ENCODE measurements around the gene LGR5. TPM values are rescaled to one million over a fixed set of nuclear protein-coding genes. Genes with fewer than 3 reads are reported as not detected.

LGR5 gene
- total RNA-seq, 1 experiment from 2014 or later: 28.4 TPM

- intact Hi-C loops (cut with micrococcal nuclease; ENCODE audit: unreplicated experiment): no loop called here
- Histone ChIP-seq H3K27me3 (replicated peaks; ENCODE audit: control insufficient read depth, insufficient read depth, low read length) (no peaks in the 10 kb centered on the region), H3K9me3 (no peaks in the 10 kb centered on the region), H3K4me1 (no peaks in the 10 kb centered on the region), H3K4me3 (ENCODE audit: low read depth, low read length) (no peak overlapping the region), H3K36me3 (ENCODE audit: control insufficient read depth, insufficient read depth, low read length) (no peaks in the 10 kb centered on the region)
- peaks cover 23% of the 10 kb centered on the region for H3K9me3 Mint-ChIP-seq (ENCODE audit: unreplicated experiment)
- peaks cover 3% of the 10 kb centered on the region for H3K27me3 Mint-ChIP-seq (ENCODE audit: insufficient read depth, unreplicated experiment)
- CTCF ChIA-PET: no interaction called here
- POLR2A ChIA-PET: no interaction called here
- H3K27ac Mint-ChIP-seq (ENCODE audit: unreplicated experiment): no peak overlapping the region
- H3K4me3 Mint-ChIP-seq (ENCODE audit: unreplicated experiment): no peak overlapping the region
- no peak for TF ChIP-seq CTCF (IDR thresholded peaks at IDR 0.05; ENCODE audit: insufficient read depth in 1 of 2, low read depth in 1 of 2, low read length in 1 of 2, severe bottlenecking in 1 of 2, unreplicated experiment in 1 of 2)
- H3K36me3 Mint-ChIP-seq (ENCODE audit: insufficient read depth, unreplicated experiment): no peaks in the 10 kb centered on the region
- BruUV-seq (replicated peaks): no TSS peak
- H3K4me1 Mint-ChIP-seq (ENCODE audit: low read depth, unreplicated experiment): no peaks in the 10 kb centered on the region
- DNase-seq: no peak
Measured at GRCh38 chr12:71405884-71406283, 33.7 kb upstream of the LGR5 start.

DNA sequence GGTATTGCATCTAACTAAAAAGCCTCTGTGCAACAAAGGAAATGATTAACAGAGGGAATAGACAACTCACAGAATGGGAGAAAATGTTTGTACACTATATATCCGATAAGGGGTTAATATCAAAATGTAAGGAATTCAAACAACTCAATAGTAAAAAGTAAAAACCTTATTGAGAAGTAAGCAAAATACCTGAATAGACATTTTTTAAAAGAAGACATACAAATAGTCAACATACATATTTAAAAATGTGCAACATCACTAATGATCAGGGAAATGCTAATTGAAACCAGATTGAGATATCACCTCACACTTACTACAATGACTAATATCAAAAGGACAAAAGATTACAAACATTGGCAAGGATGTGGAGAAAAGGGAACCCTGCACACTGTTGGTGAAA lies 31.9 kb upstream of the LGR5 start:
- no peaks in the 10 kb centered on the region for H3K36me3 ChIP-seq (ENCODE audit: control insufficient read depth, insufficient read depth, low read length)
- no peak for TF ChIP-seq CTCF (IDR thresholded peaks at IDR 0.05; ENCODE audit: insufficient read depth in 1 of 2, low read depth in 1 of 2, low read length in 1 of 2, severe bottlenecking in 1 of 2, unreplicated experiment in 1 of 2)
- POLR2A ChIA-PET: no interaction called here

DNA sequence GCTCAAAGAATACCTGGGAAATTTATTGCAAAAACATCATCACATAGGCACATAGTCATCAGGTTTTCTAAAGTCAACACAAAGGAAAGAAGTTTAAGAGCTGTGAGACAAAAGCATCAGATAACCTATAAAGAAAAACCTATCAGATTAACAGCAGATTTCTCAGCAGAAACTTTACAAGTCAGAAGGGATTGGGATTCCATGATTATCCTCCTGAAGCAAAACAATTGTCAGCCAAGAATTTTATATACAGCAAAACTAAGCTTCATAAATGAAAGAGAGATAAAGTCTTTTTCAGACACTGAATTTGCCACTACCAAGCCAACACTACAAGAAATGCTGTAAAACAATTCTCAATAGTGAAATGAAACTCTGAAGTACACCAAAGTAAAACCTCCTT lies 28.8 kb upstream of the LGR5 start:
- no TSS peak for BruUV-seq (replicated peaks)
- Histone ChIP-seq H3K4me3 (ENCODE audit: low read depth, low read length) (no peak overlapping the region), H3K9me3 (peaks cover 3% of the 10 kb centered on the region; the same call in 1 of the 2 replicates), H3K4me1 (no peaks in the 10 kb centered on the region), H3K27me3 (replicated peaks; ENCODE audit: control insufficient read depth, insufficient read depth, low read length) (no peaks in the 10 kb centered on the region), H3K36me3 (ENCODE audit: control insufficient read depth, insufficient read depth, low read length) (no peaks in the 10 kb centered on the region)
- no peak for TF ChIP-seq CTCF (IDR thresholded peaks at IDR 0.05; ENCODE audit: insufficient read depth in 1 of 2, low read depth in 1 of 2, low read length in 1 of 2, severe bottlenecking in 1 of 2, unreplicated experiment in 1 of 2)
- POLR2A ChIA-PET: no interaction called here
- no peak for DNase-seq
- H3K36me3 Mint-ChIP-seq (ENCODE audit: insufficient read depth, unreplicated experiment): no peaks in the 10 kb centered on the region
- no peaks in the 10 kb centered on the region for H3K4me1 Mint-ChIP-seq (ENCODE audit: low read depth, unreplicated experiment)
- H3K27ac Mint-ChIP-seq (ENCODE audit: unreplicated experiment): no peak overlapping the region
- no peak overlapping the region for H3K4me3 Mint-ChIP-seq (ENCODE audit: unreplicated experiment)
- intact Hi-C loops (cut with micrococcal nuclease; ENCODE audit: unreplicated experiment): no loop called here
- no peaks in the 10 kb centered on the region for H3K27me3 Mint-ChIP-seq (ENCODE audit: insufficient read depth, unreplicated experiment)
- peaks cover 37% of the 10 kb centered on the region for H3K9me3 Mint-ChIP-seq (ENCODE audit: unreplicated experiment)
- CTCF ChIA-PET: no interaction called here

More for the DNA sequence above, 31.9 kb upstream of the LGR5 start:
- Histone ChIP-seq H3K9me3 (peaks cover 3% of the 10 kb centered on the region; the same call in 1 of the 2 replicates), H3K4me3 (ENCODE audit: low read depth, low read length) (no peak overlapping the region), H3K4me1 (no peaks in the 10 kb centered on the region), H3K27me3 (replicated peaks; ENCODE audit: control insufficient read depth, insufficient read depth, low read length) (no peaks in the 10 kb centered on the region)
- no peak for DNase-seq
- H3K4me1 Mint-ChIP-seq (ENCODE audit: low read depth, unreplicated experiment): no peaks in the 10 kb centered on the region
- CTCF ChIA-PET: no interaction called here
- H3K36me3 Mint-ChIP-seq (ENCODE audit: insufficient read depth, unreplicated experiment): no peaks in the 10 kb centered on the region
- H3K4me3 Mint-ChIP-seq (ENCODE audit: unreplicated experiment): no peak overlapping the region
- H3K27me3 Mint-ChIP-seq (ENCODE audit: insufficient read depth, unreplicated experiment): peaks cover 3% of the 10 kb centered on the region
- intact Hi-C loops (cut with micrococcal nuclease; ENCODE audit: unreplicated experiment): no loop called here
- BruUV-seq (replicated peaks): no TSS peak
- H3K9me3 Mint-ChIP-seq (ENCODE audit: unreplicated experiment): peaks cover 41% of the 10 kb centered on the region
- H3K27ac Mint-ChIP-seq (ENCODE audit: unreplicated experiment): no peak overlapping the region
